GM23248 (cell line): ENCODE results near the gene MINK1.
"Not testable (repeated sequence)": the region's sequence is repeated elsewhere in the genome, so short reads cannot be mapped to it uniquely, and the experiment has no call there.

ENCODE experiments used
- EZH2 ChIP-seq: fragments of 200-600 bp; sonication (generic); IDR thresholded peaks from 2 replicates; pipeline ENCODE4 v1.6.1; 2018; ENCODE audit warnings: antibody characterized with exemption, mild to moderate bottlenecking; ENCODE audit not compliant: insufficient read depth, poor library complexity, severe bottlenecking
- EZH2phosphoT487 ChIP-seq: fragments of 200-600 bp; sonication (generic); IDR thresholded peaks from 2 replicates; pipeline ENCODE4 v1.6.1; 2018; ENCODE audit warnings: antibody characterized with exemption, moderate library complexity, mild to moderate bottlenecking, low read depth; ENCODE audit not compliant: insufficient read depth

DNA sequence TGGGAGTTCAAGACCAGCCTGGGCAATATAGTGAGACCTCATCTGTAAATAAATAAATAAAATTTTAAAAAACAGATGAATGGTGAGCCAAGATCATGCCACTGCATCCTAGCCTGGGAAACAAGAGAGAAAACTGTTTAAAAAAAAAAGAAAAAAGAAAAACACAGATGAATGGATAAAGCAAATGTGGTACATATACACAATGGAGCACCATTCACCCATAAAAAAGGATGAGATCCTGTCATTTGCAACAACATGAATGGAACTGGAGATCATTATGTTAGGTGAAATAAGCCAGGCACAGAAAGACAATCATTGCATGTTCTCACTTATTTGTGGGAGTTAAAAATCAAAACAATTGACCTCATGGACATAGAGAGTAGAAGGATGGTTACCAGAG lies 73.5 kb downstream of the MINK1 start:
- TF ChIP-seq EZH2phosphoT487, EZH2: not testable (repeated sequence)
